ENCODE measurements around the gene ZDHHC7. TPM values are rescaled to one million over a fixed set of nuclear protein-coding genes. Genes with fewer than 3 reads are reported as not detected.

The ZDHHC7 gene
- total and polyA plus RNA-seq, 9 of the 15 experiments (the other 6 are each of a cell fraction or from before 2014, with no cell fraction given), result 1.7 to 49.7 (median 37.4) TPM

- TF ChIP-seq, protein P1, sequence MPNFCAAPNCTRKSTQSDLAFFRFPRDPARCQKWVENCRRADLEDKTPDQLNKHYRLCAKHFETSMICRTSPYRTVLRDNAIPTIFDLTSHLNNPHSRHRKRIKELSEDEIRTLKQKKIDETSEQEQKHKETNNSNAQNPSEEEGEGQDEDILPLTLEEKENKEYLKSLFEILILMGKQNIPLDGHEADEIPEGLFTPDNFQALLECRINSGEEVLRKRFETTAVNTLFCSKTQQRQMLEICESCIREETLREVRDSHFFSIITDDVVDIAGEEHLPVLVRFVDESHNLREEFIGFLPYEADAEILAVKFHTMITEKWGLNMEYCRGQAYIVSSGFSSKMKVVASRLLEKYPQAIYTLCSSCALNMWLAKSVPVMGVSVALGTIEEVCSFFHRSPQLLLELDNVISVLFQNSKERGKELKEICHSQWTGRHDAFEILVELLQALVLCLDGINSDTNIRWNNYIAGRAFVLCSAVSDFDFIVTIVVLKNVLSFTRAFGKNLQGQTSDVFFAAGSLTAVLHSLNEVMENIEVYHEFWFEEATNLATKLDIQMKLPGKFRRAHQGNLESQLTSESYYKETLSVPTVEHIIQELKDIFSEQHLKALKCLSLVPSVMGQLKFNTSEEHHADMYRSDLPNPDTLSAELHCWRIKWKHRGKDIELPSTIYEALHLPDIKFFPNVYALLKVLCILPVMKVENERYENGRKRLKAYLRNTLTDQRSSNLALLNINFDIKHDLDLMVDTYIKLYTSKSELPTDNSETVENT (CRISPR knock-in tag; IDR thresholded peaks at IDR 0.05), result no peak
- 0 out of 2 replicates have a peak, but pooled peaks have one; percentile 20 for TF ChIP-seq HCFC1 (IDR thresholded peaks at IDR 0.05; ENCODE audit: low read depth, low read length)
- TF ChIP-seq RAD21 (CRISPR knock-in tag; conservative IDR thresholded peaks at IDR 0.05 in 1 of 2, IDR thresholded peaks at IDR 0.05 in 1 of 2), result peak; percentile 98 to 99
- TF ChIP-seq TRIM28 (IDR thresholded peaks at IDR 0.05), result no peak
These were observed 86.1 kb downstream of the ZDHHC7 start (continued) for GRCh38 chr16:84925092-84925772.

- 35% methylated on average over 23 of the region's 23 CpGs for WGBS (ENCODE audit: insufficient coverage, low coverage, missing lambda C conversion rate)
- peak overlapping the region; percentile 7; the same call in 1 of the 2 replicates for H3K4me2 ChIP-seq (ENCODE audit: insufficient read depth, low read length)
- peak; percentile 50 to 65 (median 61) for DNase-seq (ENCODE audit: extremely low read depth in 1 of 4, low spot score in 3 of 4)
- TF ChIP-seq NCOA1 (IDR thresholded peaks at IDR 0.05; ENCODE audit: low read depth), result 0 out of 2 replicates have a peak, but pooled peaks have one; percentile 10
- peak; percentile 34; the same call in 1 of the 2 replicates for TF ChIP-seq MYC (IDR thresholded peaks at IDR 0.05; ENCODE audit: low read depth, low read length)
- no peak for TF ChIP-seq MYC (CRISPR knock-in tag; IDR thresholded peaks at IDR 0.05; ENCODE audit: borderline replicate concordance, low read depth)
- TF ChIP-seq ID3 (CRISPR knock-in tag; IDR thresholded peaks at IDR 0.05), result no peak
- peak; percentile 67; the same call in 1 of the 2 replicates for TF ChIP-seq ID3 (tag; IDR thresholded peaks at IDR 0.05)
- peak; percentile 17; the same call in 1 of the 2 replicates for TF ChIP-seq USF2 (CRISPR knock-in tag; IDR thresholded peaks at IDR 0.05)
- TF ChIP-seq ZNF263 (CRISPR knock-in tag; IDR thresholded peaks at IDR 0.05; ENCODE audit: borderline replicate concordance), result peak; percentile 35; the same call in 1 of the 2 replicates
- TF ChIP-seq TRIM24 (IDR thresholded peaks at IDR 0.05), result no peak
- TF ChIP-seq NCOA6 (IDR thresholded peaks at IDR 0.05), result no peak
- peak; percentile 84 for TF ChIP-seq BHLHE40 (IDR thresholded peaks at IDR 0.05; ENCODE audit: low read length)
- TF ChIP-seq TCF7L2 (IDR thresholded peaks at IDR 0.05; ENCODE audit: low read depth, low read length), result no peak
- no peak for TF ChIP-seq MECOM (CRISPR knock-in tag; IDR thresholded peaks at IDR 0.05)
These were observed 86.8 kb downstream of the ZDHHC7 start for GRCh38 chr16:84924331-84925091.

More at GRCh38 chr16:84924331-84925091, 86.8 kb downstream of the ZDHHC7 start:
- ATAC-seq (peak; percentile 51), FAIRE-seq (no peak)
- H3K4me3 ChIP-seq, result no peak overlapping the region
- H3K4me1 ChIP-seq (replicated peaks in 1 of 2; ENCODE audit: control insufficient read depth in 2 of 2, insufficient read depth in 2 of 2, low read length in 2 of 2), result peaks cover 6 to 46% of the 10 kb centered on the region in 2 experiments; a peak in 4 of 5 replicates
- BruUV-seq (replicated peaks), result no TSS peak
- POLR2A ChIA-PET, result interaction anchor here (0.5 kb wide), 1 partner anchor 18 kb away, joined by 3 read pairs; no protein-coding TSS in a partner anchor
- H4K20me1 ChIP-seq (replicated peaks; ENCODE audit: control insufficient read depth, insufficient read depth, low read length), result peaks cover 5% of the 10 kb centered on the region; the same call in 1 of the 2 replicates
- H3K36me3 ChIP-seq (ENCODE audit: control insufficient read depth, insufficient read depth, low read length), result no peaks in the 10 kb centered on the region
- H3K9me1 ChIP-seq (ENCODE audit: control insufficient read depth, insufficient read depth, low read length), result no peaks in the 10 kb centered on the region
- in situ Hi-C loops (cut with MboI), result loop anchor here (5.0 kb wide), 1 partner anchor 48 kb away; no protein-coding TSS in a partner anchor
- H3K9me3 ChIP-seq (replicated peaks; ENCODE audit: control insufficient read depth, insufficient read depth, low read depth, low read length), result no peaks in the 10 kb centered on the region
- intact Hi-C loops (cut with micrococcal nuclease), result loop anchor here (1.0 to 5.0 kb wide), 5 partner anchors 28 to 170 kb away; no protein-coding TSS in a partner anchor
- peaks cover 9 to 15% of the 10 kb centered on the region in 2 experiments; a peak in 3 of 5 replicates for H3K27me3 ChIP-seq (ENCODE audit: control insufficient read depth in 2 of 2, insufficient read depth in 2 of 2, low read length in 2 of 2)
- H3K79me2 ChIP-seq (ENCODE audit: control insufficient read depth, insufficient read depth, low read length), result no peaks in the 10 kb centered on the region
- H3K27ac ChIP-seq (ENCODE audit: extremely low read depth, low read depth, low read length), result no peak overlapping the region
- peak overlapping the region in 1 of 2 experiments; percentile 47; a peak in 2 of 4 replicates for H3K9ac ChIP-seq (ENCODE audit: insufficient read depth in 1 of 2, low read depth in 2 of 2, low read length in 2 of 2)
- CTCF ChIA-PET (ENCODE audit: low intra/inter-chr PET ratio), result interaction anchor here (1.0 to 3.5 kb wide), 6 partner anchors 28 to 170 kb away, joined by 3 to 47 read pairs (median 16); no protein-coding TSS in a partner anchor
- peak overlapping the region; percentile 81 for H2AFZ ChIP-seq (ENCODE audit: low read depth, low read length)

Data from K562 (cell line).